Keratinocyte (primary cell): ENCODE measurements around the gene MINK1. TPM values are rescaled to one million over a fixed set of nuclear protein-coding genes. Genes with fewer than 3 reads are reported as not detected.

Experiments used
- DNase-seq: peaks from one replicate; pipeline ENCODE4 v3.0.0-alpha.2; 2011; ENCODE audit warnings: low read depth, missing footprints, low spot score
- FAIRE-seq: peaks from 2 replicates; lab custom pipeline; 2011; peaks lifted over from hg19 to GRCh38; lab: Jason Lieb, UNC
- H2AFZ ChIP-seq: 2 replicates; pipeline ENCODE4 v1.6.0; 2012; ENCODE audit warnings: low read length, control low read depth, inconsistent platforms; ENCODE audit not compliant: control insufficient read depth
- H3K27ac ChIP-seq: 2 replicates; pipeline ENCODE4 v1.5.1; 2011; ENCODE audit warnings: low read length; ENCODE audit not compliant: control insufficient read depth, insufficient read depth
- H3K27me3 ChIP-seq: 3 replicates; pipeline ENCODE4 v1.6.0; 2011; ENCODE audit warnings: low read length; ENCODE audit not compliant: control insufficient read depth, insufficient read depth; ENCODE audit errors: extremely low read depth
- H3K36me3 ChIP-seq, 2 experiments: 2 replicates in 1 of 2; 3 replicates in 1 of 2; pipeline ENCODE4 v1.5.1; 2011; ENCODE audit warnings: low read length in 2 of 2, mild to moderate bottlenecking in 1 of 2; ENCODE audit not compliant: control insufficient read depth in 2 of 2, insufficient read depth in 2 of 2; ENCODE audit errors: extremely low read depth in 1 of 2
- H3K4me1 ChIP-seq: 3 replicates; pipeline ENCODE4 v1.5.1; 2011; ENCODE audit warnings: low read length; ENCODE audit not compliant: control insufficient read depth, insufficient read depth; ENCODE audit errors: extremely low read depth
- H3K4me2 ChIP-seq: 3 replicates; pipeline ENCODE4 v1.6.0; 2011; ENCODE audit warnings: low read depth, low read length; ENCODE audit not compliant: control insufficient read depth, insufficient read depth; ENCODE audit errors: extremely low read depth
- H3K4me3 ChIP-seq, 3 experiments: fragments of 200-600 bp in 1 of 3; sonication (generic) in 1 of 3; 2 replicates in 2 of 3; 3 replicates in 1 of 3; pipeline ENCODE4 v1.5.1; 2011 to 2016; ENCODE audit warnings: low read length in 3 of 3, mild to moderate bottlenecking in 3 of 3, control low read depth in 2 of 3, inconsistent platforms in 1 of 3, low read depth in 1 of 3, mixed read lengths in 1 of 3, mixed run types in 1 of 3, moderate library complexity in 1 of 3; ENCODE audit not compliant: control insufficient read depth in 2 of 3, insufficient read depth in 2 of 3; ENCODE audit errors: extremely low read depth in 1 of 3
- H3K79me2 ChIP-seq: 2 replicates; pipeline ENCODE4 v1.6.0; 2012; ENCODE audit warnings: low read length; ENCODE audit not compliant: control insufficient read depth, insufficient read depth
- H3K9ac ChIP-seq: 3 replicates; pipeline ENCODE4 v1.6.0; 2011; ENCODE audit warnings: low read length; ENCODE audit not compliant: control insufficient read depth, insufficient read depth; ENCODE audit errors: extremely low read depth
- H3K9me1 ChIP-seq: 3 replicates; pipeline ENCODE4 v1.6.0; 2011; ENCODE audit warnings: low read length; ENCODE audit not compliant: control insufficient read depth, insufficient read depth; ENCODE audit errors: extremely low read depth
- H3K9me3 ChIP-seq: 2 replicates; pipeline ENCODE4 v1.5.1; 2012; ENCODE audit warnings: low read depth, low read length; ENCODE audit not compliant: control insufficient read depth
- H4K20me1 ChIP-seq: 3 replicates; pipeline ENCODE4 v1.6.0; 2011; ENCODE audit warnings: low read length; ENCODE audit not compliant: control insufficient read depth, insufficient read depth; ENCODE audit errors: extremely low read depth
- EZH2 ChIP-seq: IDR thresholded peaks from one replicate; pipeline ENCODE4 v1.6.1; 2012; ENCODE audit warnings: inconsistent platforms, mild to moderate bottlenecking, low read length, moderate library complexity
- dilution Hi-C: fragments of 300-500 bp; cut with MboI; formaldehyde crosslinking; loops from one replicate; pipeline ENCODE4 v1.7.0; 2020; ENCODE audit warnings: low sequenced_read_pairs; ENCODE audit not compliant: extremely low pct_ligation_motif_present
- polyA plus RNA-seq, 5 experiments: library from polyadenylated mRNA; depleted of rRNA in 3 of 5; stranded (reverse) in 3 of 5; stranded (forward) in 1 of 5; unstranded in 1 of 5; fragments of >200 nt; gene quantifications; 1 replicate in 1 of 5; 2 replicates in 3 of 5; 3 replicates in 1 of 5; pipeline versions ENCODE4 v1.2.1 to v1.2.3, GENCODE V29; 2011 to 2012; ENCODE audit warnings: missing spikeins in 2 of 5, low read depth in 1 of 5, low replicate concordance in 1 of 5
- TF ChIP-seq, protein P1 (sequence below), 3 experiments: IDR thresholded peaks in 1 of 3; conservative IDR thresholded peaks in 1 of 3; optimal IDR thresholded peaks in 1 of 3; 2 replicates in 2 of 3; 3 replicates in 1 of 3; pipeline versions ENCODE3 to v1.5.1; 2011; ENCODE audit warnings: low read length in 3 of 3, mild to moderate bottlenecking in 3 of 3, moderate library complexity in 2 of 3, control low read depth in 1 of 3, inconsistent platforms in 1 of 3; ENCODE audit not compliant: insufficient read depth in 2 of 3; ENCODE audit errors: extremely low read depth in 1 of 3

The MINK1 gene
- polyA plus RNA-seq, 1 donor (not counting 4 experiments of a cell fraction or from before 2014, with no cell fraction given) = 82.8 TPM

DNA sequence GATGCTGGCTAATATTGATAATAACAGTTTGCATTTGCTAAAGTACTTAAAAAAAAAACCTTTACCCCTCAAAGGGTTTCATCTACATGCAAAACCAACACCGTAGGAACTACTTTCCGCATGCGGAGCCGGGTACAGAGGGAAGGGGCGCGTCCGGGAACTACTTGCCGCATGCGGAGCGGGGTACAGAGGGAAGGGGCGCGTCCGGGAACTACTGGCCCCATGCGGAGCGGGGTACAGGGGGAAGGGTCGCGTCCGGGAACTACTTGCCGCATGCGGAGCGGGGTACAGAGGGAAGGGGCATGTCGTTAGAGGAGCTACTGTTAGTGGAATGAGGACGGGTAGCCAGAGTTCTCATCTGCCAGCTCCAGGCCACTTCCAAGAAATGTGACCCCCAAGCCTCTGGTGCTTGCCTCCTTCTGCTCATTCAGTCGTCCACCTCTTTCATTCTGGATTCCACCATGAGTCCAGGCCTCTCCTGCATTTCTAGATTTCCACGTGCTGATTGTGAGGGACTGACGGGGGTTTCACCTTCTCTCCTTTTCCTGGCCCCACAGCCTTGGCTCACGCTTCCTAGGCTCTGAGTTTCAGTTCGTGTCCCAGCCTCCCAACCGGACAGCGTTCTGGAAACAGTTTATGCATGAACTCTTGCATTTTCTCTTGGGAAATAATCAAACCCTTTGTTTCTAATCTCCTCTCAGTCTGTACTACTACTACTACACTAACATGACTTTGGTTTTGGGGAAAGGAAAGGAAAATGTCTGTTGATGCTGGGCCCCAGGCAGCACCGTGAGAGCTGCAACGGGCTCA is 26.9 kb downstream of the MINK1 start:
- Histone ChIP-seq H2AFZ (no peak overlapping the region), H3K79me2 (peaks cover 74% of the 10 kb centered on the region), H3K27ac (peak overlapping the region; percentile 90), H3K4me1 (peaks cover 62% of the 10 kb centered on the region), H3K27me3 (no peaks in the 10 kb centered on the region), H3K4me3 (peak overlapping the region; percentile 69 to 90 (median 77)), H3K36me3 (peaks cover 6 to 19% of the 10 kb centered on the region in 2 experiments), H4K20me1 (no peaks in the 10 kb centered on the region), H3K9ac (peak overlapping the region; percentile 83), H3K4me2 (peak overlapping the region; percentile 92), H3K9me3 (no peaks in the 10 kb centered on the region), H3K9me1 (no peaks in the 10 kb centered on the region)
- TF ChIP-seq, protein P1, sequence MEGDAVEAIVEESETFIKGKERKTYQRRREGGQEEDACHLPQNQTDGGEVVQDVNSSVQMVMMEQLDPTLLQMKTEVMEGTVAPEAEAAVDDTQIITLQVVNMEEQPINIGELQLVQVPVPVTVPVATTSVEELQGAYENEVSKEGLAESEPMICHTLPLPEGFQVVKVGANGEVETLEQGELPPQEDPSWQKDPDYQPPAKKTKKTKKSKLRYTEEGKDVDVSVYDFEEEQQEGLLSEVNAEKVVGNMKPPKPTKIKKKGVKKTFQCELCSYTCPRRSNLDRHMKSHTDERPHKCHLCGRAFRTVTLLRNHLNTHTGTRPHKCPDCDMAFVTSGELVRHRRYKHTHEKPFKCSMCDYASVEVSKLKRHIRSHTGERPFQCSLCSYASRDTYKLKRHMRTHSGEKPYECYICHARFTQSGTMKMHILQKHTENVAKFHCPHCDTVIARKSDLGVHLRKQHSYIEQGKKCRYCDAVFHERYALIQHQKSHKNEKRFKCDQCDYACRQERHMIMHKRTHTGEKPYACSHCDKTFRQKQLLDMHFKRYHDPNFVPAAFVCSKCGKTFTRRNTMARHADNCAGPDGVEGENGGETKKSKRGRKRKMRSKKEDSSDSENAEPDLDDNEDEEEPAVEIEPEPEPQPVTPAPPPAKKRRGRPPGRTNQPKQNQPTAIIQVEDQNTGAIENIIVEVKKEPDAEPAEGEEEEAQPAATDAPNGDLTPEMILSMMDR (optimal IDR thresholded peaks at IDR 0.05 in 1 of 3, IDR thresholded peaks at IDR 0.05 in 1 of 3, conservative IDR thresholded peaks at IDR 0.05 in 1 of 3; ENCODE audit: extremely low read depth in 1 of 3, insufficient read depth in 2 of 3, low read length in 3 of 3) = no peak
- no peak for TF ChIP-seq EZH2
- FAIRE-seq (no peak), DNase-seq (no peak)
- dilution Hi-C loops = no loop called here

DNA sequence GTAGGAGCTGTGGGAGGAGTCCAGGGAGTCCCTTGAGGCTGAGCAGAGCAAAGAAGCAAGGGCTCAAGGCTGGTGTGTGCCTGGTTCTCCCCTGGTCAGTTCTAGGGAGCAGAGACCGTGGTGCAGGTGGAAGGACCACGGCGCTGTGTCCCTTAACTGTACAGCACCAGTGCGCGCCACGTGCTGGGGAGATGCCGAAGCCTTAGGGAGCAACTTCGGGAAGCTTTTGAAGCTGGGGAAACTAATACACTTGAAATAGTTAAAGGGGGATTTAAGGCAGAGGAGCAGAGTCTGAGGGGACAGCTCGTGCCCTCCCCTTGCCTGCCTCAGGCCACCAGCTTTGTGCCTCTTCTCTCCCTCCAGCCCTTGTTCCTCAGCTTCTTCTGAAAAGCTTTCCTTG is 27.5 kb downstream of the MINK1 start:
- Histone ChIP-seq H3K27ac (peak overlapping the region; percentile 90), H3K9me1 (no peaks in the 10 kb centered on the region), H2AFZ (no peak overlapping the region), H3K4me3 (peak overlapping the region; percentile 69 to 90 (median 77)), H4K20me1 (no peaks in the 10 kb centered on the region), H3K9me3 (no peaks in the 10 kb centered on the region), H3K4me2 (peak overlapping the region; percentile 92), H3K27me3 (no peaks in the 10 kb centered on the region), H3K4me1 (peaks cover 61% of the 10 kb centered on the region), H3K79me2 (peaks cover 77% of the 10 kb centered on the region), H3K9ac (peak overlapping the region; percentile 83), H3K36me3 (peaks cover 6 to 19% of the 10 kb centered on the region in 2 experiments)
- FAIRE-seq = no peak
- no peak for DNase-seq
- dilution Hi-C loops = no loop called here
- TF ChIP-seq EZH2 = no peak
- TF ChIP-seq, protein P1 (optimal IDR thresholded peaks at IDR 0.05 in 1 of 3, IDR thresholded peaks at IDR 0.05 in 1 of 3, conservative IDR thresholded peaks at IDR 0.05 in 1 of 3; ENCODE audit: extremely low read depth in 1 of 3, insufficient read depth in 2 of 3, low read length in 3 of 3) = no peak
